DND-41 (cell line): Measurements from ENCODE around the gene BSND.

ENCODE experiments used
- ATAC-seq: fragments of 200-7000 bp; cut with Tn5 transposase; 3 replicates; pipeline ENCODE4 v1.9.1; 2021; ENCODE audit warnings: low read depth; ENCODE audit not compliant: insufficient read depth
- DNase-seq: peaks from one replicate; pipeline ENCODE4 v3.0.0-alpha.2; 2020
- H2AFZ ChIP-seq: 2 replicates; pipeline ENCODE4 v1.6.0; 2012; ENCODE audit warnings: low read depth, low read length
- H3K27ac ChIP-seq: 2 replicates; pipeline ENCODE4 v1.5.1; 2012; ENCODE audit warnings: low read length, inconsistent platforms
- H3K27me3 ChIP-seq: fragments of 200-600 bp; sonication (generic); 2 replicates; pipeline ENCODE4 v1.6.0; 2012; ENCODE audit warnings: low read length, mild to moderate bottlenecking, inconsistent platforms; ENCODE audit not compliant: insufficient read depth, poor library complexity
- H3K36me3 ChIP-seq: 2 replicates; pipeline ENCODE4 v1.5.1; 2012; ENCODE audit warnings: low read length, inconsistent platforms; ENCODE audit not compliant: insufficient read depth
- H3K4me1 ChIP-seq: 2 replicates; pipeline ENCODE4 v1.5.1; 2012; ENCODE audit warnings: mild to moderate bottlenecking, low read length; ENCODE audit not compliant: insufficient read depth
- H3K4me2 ChIP-seq: 2 replicates; pipeline ENCODE4 v1.6.0; 2012; ENCODE audit warnings: mild to moderate bottlenecking, moderate library complexity, low read length, inconsistent platforms; ENCODE audit not compliant: insufficient read depth
- H3K4me3 ChIP-seq, 2 experiments: fragments of 200-600 bp in 1 of 2; shearing (Covaris generic) in 1 of 2; 2 replicates each; pipeline ENCODE4 v1.5.1; 2012 to 2016; ENCODE audit warnings: inconsistent platforms in 2 of 2, low read length in 2 of 2, mild to moderate bottlenecking in 2 of 2, low read depth in 1 of 2, moderate library complexity in 1 of 2
- H3K79me2 ChIP-seq: 2 replicates; pipeline ENCODE4 v1.6.0; 2012; ENCODE audit warnings: low read length, inconsistent platforms; ENCODE audit not compliant: insufficient read depth
- H3K9ac ChIP-seq: 2 replicates; pipeline ENCODE4 v1.6.0; 2012; ENCODE audit warnings: low read depth, mild to moderate bottlenecking, inconsistent platforms, low read length, moderate library complexity
- H3K9me3 ChIP-seq: 2 replicates; pipeline ENCODE4 v1.5.1; 2012; ENCODE audit warnings: low read length, moderate library complexity, mild to moderate bottlenecking, inconsistent platforms; ENCODE audit not compliant: insufficient read depth, severe bottlenecking
- H4K20me1 ChIP-seq: 2 replicates; pipeline ENCODE4 v1.6.0; 2012; ENCODE audit warnings: low read length; ENCODE audit not compliant: insufficient read depth
- CTCF ChIP-seq: IDR thresholded peaks from 2 replicates; pipeline ENCODE4 v1.5.1; 2012; ENCODE audit warnings: borderline replicate concordance, low read length, moderate library complexity, mild to moderate bottlenecking; ENCODE audit not compliant: poor library complexity, severe bottlenecking; ENCODE audit errors: extremely low read depth
- EZH2 ChIP-seq: IDR thresholded peaks from 3 replicates; pipeline ENCODE4 v1.6.1; 2012; ENCODE audit warnings: borderline replicate concordance, low read depth, mild to moderate bottlenecking, moderate library complexity, low read length, inconsistent platforms; ENCODE audit not compliant: severe bottlenecking

Gene BSND

GRCh38 chr1:55048453-55049270 lies 49.9 kb downstream of the BSND start:
- no peak for ATAC-seq
- Histone ChIP-seq H3K4me3 (no peak overlapping the region), H3K27me3 (no peaks in the 10 kb centered on the region), H3K4me2 (no peak overlapping the region), H3K9ac (no peak overlapping the region), H3K36me3 (no peaks in the 10 kb centered on the region), H3K79me2 (no peaks in the 10 kb centered on the region), H2AFZ (no peak overlapping the region), H3K4me1 (no peaks in the 10 kb centered on the region), H3K27ac (no peak overlapping the region), H4K20me1 (no peaks in the 10 kb centered on the region), H3K9me3 (no peaks in the 10 kb centered on the region)
- TF ChIP-seq CTCF: no peak
- TF ChIP-seq EZH2: no peak
- DNase-seq: no peak

GRCh38 chr1:55049271-55049913 lies 50.7 kb downstream of the BSND start:
- no peak overlapping the region for H3K27ac ChIP-seq
- H3K36me3 ChIP-seq: no peaks in the 10 kb centered on the region
- H4K20me1 ChIP-seq: no peaks in the 10 kb centered on the region
- TF ChIP-seq EZH2 (no peak), CTCF (no peak)
- no peak overlapping the region for H3K4me3 ChIP-seq
- H3K4me1 ChIP-seq: no peaks in the 10 kb centered on the region
- H3K27me3 ChIP-seq: no peaks in the 10 kb centered on the region
- no peak overlapping the region for H3K9ac ChIP-seq
- H3K9me3 ChIP-seq: no peaks in the 10 kb centered on the region
- H2AFZ ChIP-seq: no peak overlapping the region
- H3K79me2 ChIP-seq: no peaks in the 10 kb centered on the region
- DNase-seq (no peak), ATAC-seq (no peak)
- no peak overlapping the region for H3K4me2 ChIP-seq

GRCh38 chr1:55049914-55050278 lies 51.2 kb downstream of the BSND start:
- Histone ChIP-seq H3K4me2 (no peak overlapping the region), H3K36me3 (no peaks in the 10 kb centered on the region), H3K27ac (no peak overlapping the region), H3K9ac (no peak overlapping the region), H3K9me3 (no peaks in the 10 kb centered on the region), H3K4me1 (no peaks in the 10 kb centered on the region), H3K4me3 (no peak overlapping the region), H2AFZ (no peak overlapping the region), H3K27me3 (no peaks in the 10 kb centered on the region), H4K20me1 (no peaks in the 10 kb centered on the region), H3K79me2 (no peaks in the 10 kb centered on the region)
- ATAC-seq (no peak), DNase-seq (no peak)
- no peak for TF ChIP-seq EZH2
- TF ChIP-seq CTCF: no peak
